Glutamatergic neuron (in vitro differentiated cells): ENCODE data around the gene TGFBRAP1. TPM values are rescaled to one million over a fixed set of nuclear protein-coding genes. Genes with fewer than 3 reads are reported as not detected.
"Not testable (repeated sequence)": the region's sequence is repeated elsewhere in the genome, so short reads cannot be mapped to it uniquely, and the experiment has no call there.

Source experiments
- DNase-seq: peaks from one replicate; pipeline ENCODE4 v3.0.0; 2022
- H3K27ac Mint-ChIP-seq: one replicate; pipeline ENCODE4 v1.8.0; 2020; ENCODE audit warnings: mild to moderate bottlenecking, mixed read lengths, inconsistent platforms; ENCODE audit not compliant: unreplicated experiment
- H3K27me3 Mint-ChIP-seq: one replicate; pipeline ENCODE4 v1.8.0; 2020; ENCODE audit warnings: mild to moderate bottlenecking, moderate library complexity, mixed read lengths, inconsistent platforms; ENCODE audit not compliant: unreplicated experiment
- H3K36me3 Mint-ChIP-seq: one replicate; pipeline ENCODE4 v1.8.0; 2020; ENCODE audit warnings: mild to moderate bottlenecking, mixed read lengths, inconsistent platforms; ENCODE audit not compliant: unreplicated experiment
- H3K4me1 Mint-ChIP-seq: one replicate; pipeline ENCODE4 v1.8.0; 2020; ENCODE audit warnings: mild to moderate bottlenecking, low read depth, mixed read lengths, inconsistent platforms; ENCODE audit not compliant: unreplicated experiment
- H3K4me3 Mint-ChIP-seq: one replicate; pipeline ENCODE4 v1.8.0; 2020; ENCODE audit warnings: mild to moderate bottlenecking, mixed read lengths, inconsistent platforms; ENCODE audit not compliant: unreplicated experiment
- H3K9me3 Mint-ChIP-seq: one replicate; pipeline ENCODE4 v1.8.0; 2020; ENCODE audit warnings: mild to moderate bottlenecking, moderate library complexity, mixed read lengths, inconsistent platforms; ENCODE audit not compliant: unreplicated experiment
- total RNA-seq: library from RNA; stranded (reverse); fragmentation: NEBNext Ultra II Directional; extraction: Animal tissue kit (Norgen Biotek cat#: 25700); gene quantifications from one replicate; pipeline ENCODE4 v1.2.1, GENCODE V29; 2021; ENCODE audit not compliant: unreplicated experiment
- TF ChIP-seq, protein P1 (sequence below): fragments of 200-600 bp; sonication (generic); IDR thresholded peaks from one replicate; pipeline ENCODE4 v1.5.0; 2021; ENCODE audit not compliant: partially characterized antibody, unreplicated experiment

TGFBRAP1 gene
- total RNA-seq, 1 donor from 2014 or later: 14.9 TPM

DNA sequence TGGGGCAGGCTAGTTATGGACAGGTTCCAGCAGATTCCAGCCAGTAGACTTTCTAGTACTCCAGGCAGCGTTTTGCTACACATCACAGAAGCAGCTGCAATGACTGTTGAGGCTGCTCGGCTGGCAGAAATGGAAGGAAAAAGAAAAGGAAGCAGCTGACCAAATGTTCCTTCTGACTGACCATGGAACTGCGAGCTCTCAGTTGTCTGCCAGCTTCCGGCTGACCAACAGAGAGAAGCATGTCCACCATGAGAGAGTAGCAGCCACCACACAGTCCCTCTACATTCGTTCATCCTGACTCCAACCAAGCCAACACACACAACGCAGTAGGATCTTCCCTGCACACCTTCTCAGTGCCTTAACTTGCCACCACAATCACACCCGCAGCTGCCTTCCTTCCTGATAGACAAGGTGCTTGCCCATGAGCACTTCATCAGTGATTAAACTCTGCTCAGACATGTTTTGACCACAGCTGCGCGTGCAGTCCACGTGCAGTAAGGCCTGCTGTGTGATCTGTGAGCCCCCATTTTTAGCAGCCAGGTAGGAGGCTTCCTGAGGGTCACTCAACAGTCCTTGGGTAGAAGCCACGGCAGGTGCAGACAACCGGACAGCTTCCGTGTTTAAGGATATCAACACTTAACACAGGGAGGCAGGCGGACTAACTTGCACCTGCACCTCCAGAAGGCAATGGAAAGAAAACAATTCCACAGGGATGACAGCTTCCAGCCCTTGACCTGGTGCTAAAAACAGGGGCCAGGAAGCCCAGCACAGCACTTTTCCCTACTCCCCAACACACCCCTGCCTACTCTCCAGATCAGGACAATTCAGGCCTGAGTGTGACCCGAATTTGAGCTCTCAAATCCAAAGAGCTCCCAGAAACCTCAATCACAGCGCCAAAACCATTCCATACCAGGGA lies 996 bp downstream of the TGFBRAP1 start:
- TF ChIP-seq, protein P1, sequence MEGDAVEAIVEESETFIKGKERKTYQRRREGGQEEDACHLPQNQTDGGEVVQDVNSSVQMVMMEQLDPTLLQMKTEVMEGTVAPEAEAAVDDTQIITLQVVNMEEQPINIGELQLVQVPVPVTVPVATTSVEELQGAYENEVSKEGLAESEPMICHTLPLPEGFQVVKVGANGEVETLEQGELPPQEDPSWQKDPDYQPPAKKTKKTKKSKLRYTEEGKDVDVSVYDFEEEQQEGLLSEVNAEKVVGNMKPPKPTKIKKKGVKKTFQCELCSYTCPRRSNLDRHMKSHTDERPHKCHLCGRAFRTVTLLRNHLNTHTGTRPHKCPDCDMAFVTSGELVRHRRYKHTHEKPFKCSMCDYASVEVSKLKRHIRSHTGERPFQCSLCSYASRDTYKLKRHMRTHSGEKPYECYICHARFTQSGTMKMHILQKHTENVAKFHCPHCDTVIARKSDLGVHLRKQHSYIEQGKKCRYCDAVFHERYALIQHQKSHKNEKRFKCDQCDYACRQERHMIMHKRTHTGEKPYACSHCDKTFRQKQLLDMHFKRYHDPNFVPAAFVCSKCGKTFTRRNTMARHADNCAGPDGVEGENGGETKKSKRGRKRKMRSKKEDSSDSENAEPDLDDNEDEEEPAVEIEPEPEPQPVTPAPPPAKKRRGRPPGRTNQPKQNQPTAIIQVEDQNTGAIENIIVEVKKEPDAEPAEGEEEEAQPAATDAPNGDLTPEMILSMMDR: no peak
- peaks cover 5% of the 10 kb centered on the region for H3K4me1 Mint-ChIP-seq
- peaks cover 1% of the 10 kb centered on the region for H3K27me3 Mint-ChIP-seq
- peaks cover 2% of the 10 kb centered on the region for H3K9me3 Mint-ChIP-seq
- no peak for DNase-seq
- peak overlapping the region; percentile 41 for H3K27ac Mint-ChIP-seq
- peak overlapping the region; percentile 92 for H3K4me3 Mint-ChIP-seq
- H3K36me3 Mint-ChIP-seq: no peaks in the 10 kb centered on the region

DNA sequence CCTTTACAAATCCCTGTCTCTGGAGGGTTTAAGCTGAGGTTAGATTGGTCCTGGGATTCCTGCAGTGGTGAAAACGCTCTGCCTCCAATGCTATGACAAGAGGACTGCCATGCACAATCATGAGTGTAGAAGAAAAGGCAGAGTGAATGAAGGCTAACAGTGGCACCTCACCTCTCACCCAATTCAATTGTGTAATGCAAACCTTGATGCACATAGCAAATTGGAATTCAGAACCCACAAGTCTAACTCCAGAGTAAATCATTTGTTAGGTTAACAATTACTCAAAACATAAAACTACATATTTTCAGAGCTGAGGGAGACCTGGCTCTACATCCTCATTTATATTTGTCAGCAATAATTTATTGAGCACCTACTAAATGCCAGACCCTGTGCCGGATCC lies 1.8 kb downstream of the TGFBRAP1 start:
- Mint-ChIP-seq H3K4me3 (no peak overlapping the region), H3K9me3 (peaks cover 2% of the 10 kb centered on the region), H3K36me3 (no peaks in the 10 kb centered on the region), H3K27me3 (peaks cover 1% of the 10 kb centered on the region), H3K27ac (no peak overlapping the region), H3K4me1 (peaks cover 9% of the 10 kb centered on the region)
- no peak for DNase-seq
- TF ChIP-seq, protein P1: no peak

DNA sequence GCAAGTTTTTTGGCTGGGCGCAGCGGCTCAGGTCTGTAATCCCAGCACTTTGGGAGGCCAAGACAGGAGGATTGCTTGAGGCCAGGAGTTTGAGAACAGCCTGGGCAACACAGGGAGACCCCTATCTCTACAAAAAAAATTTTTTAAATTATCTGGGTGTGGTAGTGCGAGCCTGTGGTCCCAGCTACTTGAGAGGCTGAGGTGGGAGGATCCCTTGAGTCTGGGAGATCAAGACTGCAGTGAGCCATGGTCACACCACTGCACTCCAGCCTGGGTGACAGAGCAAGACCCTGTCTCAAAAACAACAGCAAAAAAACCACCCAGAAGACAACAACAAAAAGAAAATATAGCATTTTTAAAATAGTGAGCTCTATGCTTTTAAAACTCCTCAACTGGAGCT lies 2.3 kb downstream of the TGFBRAP1 start:
- not testable (repeated sequence) for H3K27ac Mint-ChIP-seq, H3K27me3 Mint-ChIP-seq, DNase-seq, H3K36me3 Mint-ChIP-seq, H3K9me3 Mint-ChIP-seq, H3K4me3 Mint-ChIP-seq, H3K4me1 Mint-ChIP-seq

DNA sequence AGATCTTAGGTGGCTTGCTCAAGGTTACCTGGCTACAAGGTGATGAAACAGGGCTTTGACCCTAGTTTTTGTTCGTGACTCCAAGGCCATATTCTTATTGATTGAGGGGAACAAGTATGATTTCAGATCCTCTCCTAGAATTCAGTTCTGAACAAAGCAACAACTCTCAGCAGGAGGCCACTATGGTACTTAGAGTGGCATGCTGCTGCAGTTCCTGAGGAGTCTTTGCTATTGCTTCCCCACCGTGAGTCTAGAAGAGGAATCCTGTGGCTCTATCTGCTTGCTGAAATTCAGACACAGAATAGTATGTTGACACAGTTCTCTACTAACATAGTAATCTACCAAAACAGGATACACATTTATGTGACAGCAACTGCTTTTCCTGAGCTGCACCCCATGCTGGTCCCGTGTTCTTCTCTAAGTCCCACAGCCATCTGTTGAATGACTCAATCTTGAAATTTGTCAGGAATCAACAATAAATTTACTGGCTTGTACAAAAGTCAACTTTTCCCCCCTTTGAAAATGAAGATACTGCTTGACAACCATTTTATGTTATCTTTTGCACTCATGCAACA lies 4.1 kb downstream of the TGFBRAP1 start:
- DNase-seq: no peak
- H3K4me3 Mint-ChIP-seq: no peak overlapping the region
- H3K27me3 Mint-ChIP-seq: peaks cover 1% of the 10 kb centered on the region
- TF ChIP-seq, protein P1: no peak
- H3K9me3 Mint-ChIP-seq: peaks cover 2% of the 10 kb centered on the region
- no peak overlapping the region for H3K27ac Mint-ChIP-seq
- no peaks in the 10 kb centered on the region for H3K36me3 Mint-ChIP-seq
- H3K4me1 Mint-ChIP-seq: peaks cover 12% of the 10 kb centered on the region

DNA sequence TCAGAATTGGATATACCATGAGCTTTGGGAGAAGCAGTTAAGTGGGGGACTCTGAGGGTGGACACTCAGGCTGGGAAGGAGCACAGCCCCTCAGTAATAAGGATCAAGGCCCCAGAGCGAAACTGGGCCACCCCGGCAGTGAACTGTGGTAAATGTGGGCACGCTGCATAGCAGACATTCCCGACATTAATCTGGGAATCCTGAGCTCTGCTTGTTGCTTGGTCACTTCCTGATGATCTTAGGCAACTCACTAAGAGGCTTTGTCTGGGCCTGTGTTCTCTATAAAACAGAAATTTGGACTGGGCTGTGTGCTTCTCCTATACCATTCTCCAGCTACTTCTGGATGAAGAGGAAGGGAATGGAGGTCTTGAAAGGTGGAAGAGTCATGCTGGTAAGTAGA lies 4.8 kb downstream of the TGFBRAP1 start:
- no peaks in the 10 kb centered on the region for H3K36me3 Mint-ChIP-seq
- no peak for DNase-seq
- H3K4me1 Mint-ChIP-seq: peaks cover 12% of the 10 kb centered on the region
- TF ChIP-seq, protein P1: no peak
- no peak overlapping the region for H3K27ac Mint-ChIP-seq
- peaks cover 2% of the 10 kb centered on the region for H3K9me3 Mint-ChIP-seq
- no peak overlapping the region for H3K4me3 Mint-ChIP-seq
- peaks cover 1% of the 10 kb centered on the region for H3K27me3 Mint-ChIP-seq
